Dendritic cell treated with granulocyte-macrophage colony-stimulating factor and Interleukin-4, amounts not matched to agents 40 ng/mL and 50 ng/mL, for 4 days (primary cell): ENCODE measurements around the gene NPHS2.
"Not testable (repeated sequence)": the region's sequence is repeated elsewhere in the genome, so short reads cannot be mapped to it uniquely, and the experiment has no call there.

ENCODE experiments used
- H3K27ac Mint-ChIP-seq: one replicate; pipeline ENCODE4 v1.8.0; 2022; ENCODE audit warnings: mild to moderate bottlenecking, mixed read lengths
- H3K27me3 Mint-ChIP-seq: one replicate; pipeline ENCODE4 v1.8.0; 2022; ENCODE audit warnings: mild to moderate bottlenecking, mixed read lengths
- H3K36me3 Mint-ChIP-seq: one replicate; pipeline ENCODE4 v1.8.0; 2022; ENCODE audit warnings: low read depth, mixed read lengths
- H3K4me1 Mint-ChIP-seq: one replicate; pipeline ENCODE4 v1.8.0; 2022; ENCODE audit warnings: low read depth, mixed read lengths
- H3K4me3 Mint-ChIP-seq: one replicate; pipeline ENCODE4 v1.8.0; 2022; ENCODE audit warnings: mild to moderate bottlenecking, moderate library complexity, mixed read lengths
- H3K9me3 Mint-ChIP-seq: one replicate; pipeline ENCODE4 v1.8.0; 2022; ENCODE audit warnings: mixed read lengths
- intact Hi-C: fragments of 100-400 bp; cut with micrococcal nuclease; formaldehyde crosslinking; loops from one replicate; pipeline ENCODE4 v1.15.0; 2022

Gene NPHS2

DNA sequence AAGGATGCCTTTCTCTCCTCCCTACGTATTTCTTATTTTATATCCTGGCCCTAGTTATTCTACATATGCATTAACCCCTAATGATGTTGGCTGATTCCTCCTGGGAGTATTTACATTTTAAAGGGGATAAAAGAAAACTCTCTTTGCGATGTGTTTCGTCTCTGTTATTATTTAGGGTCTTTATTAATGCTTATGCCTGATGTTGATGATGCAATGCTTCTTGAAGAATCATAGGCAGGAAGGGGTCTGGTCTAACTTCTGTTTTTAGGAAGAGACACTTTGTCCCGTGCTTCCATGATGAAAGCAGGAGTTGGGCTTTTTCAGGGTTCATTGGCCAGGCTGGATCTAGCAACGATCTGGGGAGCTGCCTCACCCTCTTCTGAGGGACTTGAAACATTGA lies 761 bp upstream of the NPHS2 start:
- H3K4me3 Mint-ChIP-seq = no peak overlapping the region
- intact Hi-C loops = no loop called here
- H3K27ac Mint-ChIP-seq = no peak overlapping the region
- no peaks in the 10 kb centered on the region for H3K9me3 Mint-ChIP-seq
- no peaks in the 10 kb centered on the region for H3K4me1 Mint-ChIP-seq
- no peaks in the 10 kb centered on the region for H3K36me3 Mint-ChIP-seq
- H3K27me3 Mint-ChIP-seq = peaks cover 60% of the 10 kb centered on the region

DNA sequence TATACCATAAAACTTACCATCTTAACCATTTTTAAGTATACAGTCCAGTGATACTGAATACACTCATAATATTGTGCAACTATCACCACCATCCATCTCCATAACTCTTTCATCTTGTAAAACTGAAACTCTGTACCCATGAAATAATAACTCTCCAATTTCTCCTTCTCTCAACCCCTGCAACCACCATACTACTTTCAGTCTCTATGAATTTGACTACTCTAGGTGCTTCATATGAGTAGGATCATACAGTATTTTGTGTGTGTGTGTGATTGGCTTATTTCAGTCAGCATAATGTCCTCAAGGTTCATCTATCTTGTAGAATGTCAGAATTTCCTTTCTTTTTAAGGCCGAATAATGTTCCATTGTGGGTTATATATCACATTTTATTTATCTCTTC lies 17.7 kb downstream of the NPHS2 start:
- H3K4me3 Mint-ChIP-seq = no peak overlapping the region
- intact Hi-C loops = no loop called here
- H3K27me3 Mint-ChIP-seq = no peaks in the 10 kb centered on the region
- no peaks in the 10 kb centered on the region for H3K4me1 Mint-ChIP-seq
- no peak overlapping the region for H3K27ac Mint-ChIP-seq
- H3K9me3 Mint-ChIP-seq = no peaks in the 10 kb centered on the region
- H3K36me3 Mint-ChIP-seq = no peaks in the 10 kb centered on the region

DNA sequence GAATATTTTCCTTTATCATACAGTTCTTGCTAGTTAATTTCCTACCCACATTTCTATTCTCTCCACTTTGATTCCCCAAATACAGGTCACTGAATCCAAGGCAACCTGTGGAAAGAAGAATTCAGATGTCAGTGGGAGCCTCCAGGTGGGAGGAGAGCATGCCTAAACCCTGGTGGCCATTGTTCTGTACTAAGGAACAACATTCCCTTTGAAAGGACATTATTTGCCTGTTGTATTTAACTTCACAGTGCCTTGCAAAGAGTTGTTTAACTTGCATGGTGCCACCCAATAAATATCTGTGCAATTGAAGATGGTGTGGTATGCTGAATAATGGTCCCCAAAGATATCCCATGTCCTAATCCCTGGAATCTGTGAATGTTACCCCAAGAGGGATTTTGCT lies 21.3 kb downstream of the NPHS2 start:
- no peaks in the 10 kb centered on the region for H3K36me3 Mint-ChIP-seq
- H3K27me3 Mint-ChIP-seq = peaks cover 1% of the 10 kb centered on the region
- H3K4me1 Mint-ChIP-seq = no peaks in the 10 kb centered on the region
- H3K9me3 Mint-ChIP-seq = no peaks in the 10 kb centered on the region
- no peak overlapping the region for H3K27ac Mint-ChIP-seq
- intact Hi-C loops = no loop called here
- H3K4me3 Mint-ChIP-seq = no peak overlapping the region

DNA sequence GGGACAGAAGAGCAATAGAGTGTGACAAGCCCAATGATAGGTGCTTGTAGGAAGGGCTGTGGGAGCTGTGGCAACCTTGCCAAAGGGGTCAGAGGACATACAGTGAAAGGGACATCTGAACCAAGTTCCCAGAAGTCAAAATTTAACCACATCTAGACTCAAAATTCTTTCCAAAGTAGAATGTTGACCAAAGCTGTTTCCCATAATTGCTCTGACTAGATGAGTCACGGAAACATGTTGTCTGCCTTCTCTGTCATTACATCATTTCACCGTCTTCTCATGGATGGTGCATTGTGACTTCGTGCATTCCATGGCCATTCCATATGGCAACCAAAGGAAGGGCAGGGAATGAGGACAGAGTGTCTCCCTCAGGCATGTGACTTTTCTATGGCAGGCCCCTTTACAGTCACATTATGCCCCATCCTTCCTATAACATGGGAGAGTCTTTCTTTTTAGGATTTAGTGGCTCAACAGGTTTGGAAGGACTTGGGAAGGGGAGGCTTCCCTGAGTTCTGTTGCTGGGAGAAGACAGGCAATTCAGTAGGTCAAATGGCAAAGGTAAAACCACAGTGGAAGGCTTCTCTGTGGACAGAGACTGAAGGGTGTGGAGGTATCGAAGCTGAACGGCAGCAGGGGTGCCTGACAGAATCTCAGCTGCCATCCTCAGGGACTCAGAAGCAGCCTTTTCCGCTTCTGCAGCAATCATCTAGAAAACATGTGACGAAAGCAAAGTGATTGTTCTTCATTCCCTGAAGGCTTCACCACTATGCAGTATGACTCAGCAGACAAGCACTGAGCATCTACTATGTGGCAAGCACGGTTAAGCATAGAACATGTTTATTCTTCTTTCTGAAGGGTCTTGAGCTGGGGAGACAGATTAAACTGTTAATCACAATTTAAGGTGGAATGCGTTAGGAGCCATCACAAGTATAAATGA lies 24.7 kb downstream of the NPHS2 start:
- intact Hi-C loops = no loop called here
- H3K27me3 Mint-ChIP-seq = peaks cover 1% of the 10 kb centered on the region
- no peaks in the 10 kb centered on the region for H3K36me3 Mint-ChIP-seq
- H3K4me3 Mint-ChIP-seq = no peak overlapping the region
- no peaks in the 10 kb centered on the region for H3K9me3 Mint-ChIP-seq
- H3K4me1 Mint-ChIP-seq = no peaks in the 10 kb centered on the region
- H3K27ac Mint-ChIP-seq = no peak overlapping the region

DNA sequence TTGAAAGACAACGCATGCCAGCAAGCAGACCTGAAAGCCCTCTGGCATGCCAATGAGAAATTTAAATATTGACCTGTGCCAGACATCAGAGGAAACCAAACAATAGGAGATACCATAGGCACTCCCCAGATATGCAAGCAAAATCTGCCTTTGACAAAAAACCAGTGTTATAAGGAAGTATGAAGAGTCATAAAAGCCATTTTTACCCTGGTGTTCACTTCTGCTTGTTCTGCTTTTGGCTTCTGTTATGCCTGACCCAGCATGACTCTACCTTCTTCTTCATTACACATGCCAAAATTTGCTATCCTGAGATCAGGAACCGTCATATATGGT lies 26.4 kb downstream of the NPHS2 start:
- Mint-ChIP-seq H3K4me3 (no peak overlapping the region), H3K9me3 (no peaks in the 10 kb centered on the region), H3K4me1 (no peaks in the 10 kb centered on the region), H3K27ac (no peak overlapping the region), H3K36me3 (no peaks in the 10 kb centered on the region), H3K27me3 (peaks cover 1% of the 10 kb centered on the region)
- intact Hi-C loops = no loop called here

DNA sequence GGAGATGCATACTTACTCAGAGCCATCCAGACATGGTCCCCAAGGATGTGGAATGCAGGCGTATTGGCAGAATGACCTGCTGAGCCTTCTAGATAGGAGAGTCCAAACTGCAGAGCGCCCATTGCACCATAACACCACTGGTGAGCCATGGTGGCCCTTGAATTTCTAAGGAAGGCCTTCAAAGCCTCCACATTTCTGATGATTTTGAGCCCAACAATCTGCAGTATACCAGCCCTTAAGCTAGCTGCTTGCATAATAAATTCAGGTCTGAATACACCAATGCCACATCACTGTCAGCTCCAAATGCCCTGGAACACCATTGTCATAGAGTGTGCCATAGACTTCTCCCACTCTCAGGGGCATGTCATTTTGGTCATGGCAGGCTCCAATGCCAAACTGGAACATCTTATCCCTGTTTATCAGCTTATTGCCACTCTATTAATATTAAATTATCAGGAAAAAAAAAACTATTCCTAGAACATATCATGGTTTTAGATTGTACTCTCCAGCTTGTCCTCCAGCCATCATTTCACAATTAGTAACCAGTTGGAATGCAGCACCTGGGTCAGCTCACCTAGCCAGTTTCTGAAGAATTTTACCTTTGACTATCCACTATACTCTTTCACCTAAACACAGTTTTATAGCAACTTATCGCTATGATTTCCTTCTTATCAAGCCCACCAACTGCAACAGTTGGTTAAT lies 26.9 kb downstream of the NPHS2 start:
- H3K36me3 Mint-ChIP-seq = no peaks in the 10 kb centered on the region

DNA sequence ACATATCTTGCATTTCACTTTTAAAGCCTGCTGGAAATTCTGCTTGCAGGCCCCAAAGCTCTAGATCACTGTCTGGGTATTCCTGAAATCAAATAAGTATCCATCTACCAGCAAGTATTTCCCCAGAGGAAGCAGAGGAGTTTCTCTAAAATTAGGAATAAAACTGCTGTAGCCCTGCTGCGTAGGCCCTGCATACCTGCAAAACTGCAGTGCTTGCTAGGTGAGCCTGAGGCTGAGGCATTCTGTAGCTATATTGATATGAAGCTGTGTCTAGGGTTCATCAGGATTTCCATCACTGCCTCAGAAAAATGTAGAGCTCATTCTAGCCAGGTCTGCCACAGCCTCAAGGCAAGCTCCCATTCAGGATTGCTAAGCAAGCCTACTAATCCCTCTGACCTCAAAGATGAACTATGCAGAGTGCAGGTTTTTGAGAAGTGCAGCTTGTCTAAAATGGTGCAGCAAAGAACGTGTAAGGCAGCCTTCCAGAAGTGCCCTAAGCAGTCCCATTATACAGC lies 28.7 kb downstream of the NPHS2 start:
- no peak overlapping the region for H3K4me3 Mint-ChIP-seq
- no peaks in the 10 kb centered on the region for H3K4me1 Mint-ChIP-seq
- no peaks in the 10 kb centered on the region for H3K9me3 Mint-ChIP-seq
- no peaks in the 10 kb centered on the region for H3K36me3 Mint-ChIP-seq
- intact Hi-C loops = no loop called here
- H3K27ac Mint-ChIP-seq = no peak overlapping the region
- peaks cover 1% of the 10 kb centered on the region for H3K27me3 Mint-ChIP-seq

More for the DNA sequence above, 26.9 kb downstream of the NPHS2 start:
- Mint-ChIP-seq H3K27me3 (peaks cover 1% of the 10 kb centered on the region), H3K9me3 (no peaks in the 10 kb centered on the region), H3K27ac (no peak overlapping the region), H3K4me1 (no peaks in the 10 kb centered on the region), H3K4me3 (no peak overlapping the region)
- intact Hi-C loops = no loop called here

DNA sequence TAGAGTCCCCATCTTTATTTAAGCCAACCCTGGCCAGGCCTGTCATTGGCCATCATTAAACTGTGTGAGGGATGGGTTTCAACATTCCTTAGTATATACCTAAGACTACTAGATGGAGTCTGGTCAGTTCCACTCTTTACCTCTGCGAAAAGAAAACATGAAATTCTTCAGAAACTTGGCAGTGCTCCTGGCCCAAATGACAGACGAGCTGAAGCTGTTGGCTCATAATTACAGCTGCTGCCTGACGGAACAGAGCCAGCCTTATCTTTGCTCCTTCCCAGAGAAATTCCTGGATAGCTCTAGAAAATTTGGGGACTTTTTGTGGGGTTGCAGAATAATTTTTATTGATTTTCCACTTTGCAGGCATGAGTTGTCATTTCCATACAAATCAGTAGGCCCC lies 30.4 kb downstream of the NPHS2 start:
- H3K27ac Mint-ChIP-seq = no peak overlapping the region
- H3K36me3 Mint-ChIP-seq = no peaks in the 10 kb centered on the region
- H3K4me1 Mint-ChIP-seq = no peaks in the 10 kb centered on the region
- no peaks in the 10 kb centered on the region for H3K27me3 Mint-ChIP-seq
- intact Hi-C loops = no loop called here
- no peak overlapping the region for H3K4me3 Mint-ChIP-seq
- peaks cover 4% of the 10 kb centered on the region for H3K9me3 Mint-ChIP-seq

DNA sequence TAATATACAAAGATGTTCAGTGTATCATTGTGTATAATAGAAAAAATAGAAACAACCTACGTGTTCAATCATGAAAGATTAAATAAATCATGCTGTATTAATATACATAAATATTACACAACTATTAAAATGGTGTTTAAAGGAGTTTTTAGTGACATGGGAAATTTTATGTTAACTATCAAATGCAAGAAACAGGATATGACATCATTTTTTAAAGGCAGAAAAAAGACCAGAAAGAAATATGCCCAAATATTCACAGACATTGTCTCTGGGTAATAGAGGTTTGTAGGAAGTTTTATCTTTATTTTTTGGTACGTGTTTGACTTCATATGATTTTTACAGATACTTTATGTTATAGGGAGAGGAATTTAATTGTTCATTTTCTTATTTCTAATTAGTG lies 34.0 kb downstream of the NPHS2 start:
- H3K9me3 Mint-ChIP-seq = peaks cover 14% of the 10 kb centered on the region
- H3K27me3 Mint-ChIP-seq = no peaks in the 10 kb centered on the region
- H3K36me3 Mint-ChIP-seq = no peaks in the 10 kb centered on the region
- intact Hi-C loops = no loop called here
- no peaks in the 10 kb centered on the region for H3K4me1 Mint-ChIP-seq
- H3K27ac Mint-ChIP-seq = no peak overlapping the region
- H3K4me3 Mint-ChIP-seq = no peak overlapping the region

DNA sequence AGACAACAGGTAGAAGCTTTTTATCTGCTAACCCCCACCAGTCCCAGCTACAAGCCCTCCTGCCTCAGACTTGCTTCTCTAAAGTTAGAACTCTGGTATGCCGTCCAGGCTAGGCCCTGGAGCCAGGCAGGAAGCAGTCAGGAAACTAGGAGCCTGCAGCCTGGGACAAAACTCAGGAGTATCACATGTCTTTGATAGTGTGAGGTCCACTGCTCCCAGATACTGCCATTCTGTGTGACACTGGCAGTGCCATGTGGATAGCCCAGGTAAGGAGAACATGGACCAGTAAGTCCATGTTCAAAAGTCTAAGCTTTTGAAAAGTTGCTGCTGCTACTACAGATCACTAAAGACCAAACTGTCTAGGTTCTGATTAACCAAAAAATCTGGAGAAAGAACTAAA lies 45.4 kb downstream of the NPHS2 start:
- intact Hi-C loops = no loop called here
- Mint-ChIP-seq H3K27me3 (no peaks in the 10 kb centered on the region), H3K4me1 (no peaks in the 10 kb centered on the region), H3K9me3 (no peaks in the 10 kb centered on the region), H3K4me3 (no peak overlapping the region), H3K27ac (no peak overlapping the region), H3K36me3 (no peaks in the 10 kb centered on the region)

DNA sequence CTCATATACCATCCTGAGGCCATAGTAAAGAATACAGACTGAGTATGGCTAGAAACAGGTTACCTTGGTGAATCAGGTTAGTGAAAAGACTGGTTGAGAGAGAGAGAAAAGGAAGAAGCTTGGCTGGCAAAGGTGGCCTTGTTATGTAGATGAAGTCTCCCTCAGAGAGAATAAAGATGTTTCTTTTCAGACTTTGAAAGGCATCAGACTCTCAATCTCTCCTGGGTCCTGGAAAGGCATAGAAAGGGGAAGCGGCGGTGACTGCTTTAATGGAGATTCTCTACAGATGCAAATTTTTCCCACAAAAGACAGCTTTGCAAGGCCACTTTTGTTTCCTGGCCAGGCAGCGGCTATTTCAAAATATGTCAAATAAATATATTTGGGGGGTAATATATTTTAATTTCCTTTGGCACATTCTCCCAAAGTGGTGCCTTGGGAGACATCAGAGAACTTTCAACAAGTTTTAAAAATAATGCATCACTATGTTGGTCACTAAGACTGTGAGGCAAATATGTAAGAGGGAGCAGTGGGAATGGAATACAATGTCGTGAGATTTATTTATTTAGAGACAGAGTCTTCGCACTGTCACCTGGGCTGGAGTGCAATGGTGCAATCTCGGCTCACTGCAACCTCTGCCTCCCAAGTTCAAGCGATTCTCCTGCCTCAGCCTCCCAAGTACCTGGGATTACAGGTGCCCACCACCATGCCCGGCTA lies 46.1 kb downstream of the NPHS2 start:
- Mint-ChIP-seq H3K27ac (no peak overlapping the region), H3K4me3 (no peak overlapping the region), H3K4me1 (no peaks in the 10 kb centered on the region), H3K9me3 (no peaks in the 10 kb centered on the region), H3K36me3 (no peaks in the 10 kb centered on the region), H3K27me3 (no peaks in the 10 kb centered on the region)
- intact Hi-C loops = no loop called here

DNA sequence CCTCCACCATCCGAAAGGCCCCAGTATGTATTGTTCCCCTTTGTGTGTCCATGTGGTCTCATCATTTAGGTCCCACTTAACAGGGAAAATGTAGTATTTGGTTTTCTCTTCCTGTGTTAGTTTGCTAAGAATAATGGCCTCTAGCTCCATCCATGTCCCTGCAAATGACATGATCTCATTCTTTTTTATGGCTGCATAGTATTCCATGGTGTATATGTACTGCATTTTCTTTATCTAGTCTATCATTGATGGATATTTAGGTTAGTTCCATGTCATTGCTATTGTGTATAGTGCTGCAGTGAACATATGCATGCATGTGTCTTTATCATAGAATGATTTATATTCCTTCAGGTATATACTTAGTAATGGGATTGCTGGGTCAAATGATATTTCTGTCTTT lies 57.2 kb downstream of the NPHS2 start:
- H3K9me3 Mint-ChIP-seq, intact Hi-C loops, H3K27ac Mint-ChIP-seq, H3K4me3 Mint-ChIP-seq, H3K27me3 Mint-ChIP-seq, H3K4me1 Mint-ChIP-seq, H3K36me3 Mint-ChIP-seq: not testable (repeated sequence)

DNA sequence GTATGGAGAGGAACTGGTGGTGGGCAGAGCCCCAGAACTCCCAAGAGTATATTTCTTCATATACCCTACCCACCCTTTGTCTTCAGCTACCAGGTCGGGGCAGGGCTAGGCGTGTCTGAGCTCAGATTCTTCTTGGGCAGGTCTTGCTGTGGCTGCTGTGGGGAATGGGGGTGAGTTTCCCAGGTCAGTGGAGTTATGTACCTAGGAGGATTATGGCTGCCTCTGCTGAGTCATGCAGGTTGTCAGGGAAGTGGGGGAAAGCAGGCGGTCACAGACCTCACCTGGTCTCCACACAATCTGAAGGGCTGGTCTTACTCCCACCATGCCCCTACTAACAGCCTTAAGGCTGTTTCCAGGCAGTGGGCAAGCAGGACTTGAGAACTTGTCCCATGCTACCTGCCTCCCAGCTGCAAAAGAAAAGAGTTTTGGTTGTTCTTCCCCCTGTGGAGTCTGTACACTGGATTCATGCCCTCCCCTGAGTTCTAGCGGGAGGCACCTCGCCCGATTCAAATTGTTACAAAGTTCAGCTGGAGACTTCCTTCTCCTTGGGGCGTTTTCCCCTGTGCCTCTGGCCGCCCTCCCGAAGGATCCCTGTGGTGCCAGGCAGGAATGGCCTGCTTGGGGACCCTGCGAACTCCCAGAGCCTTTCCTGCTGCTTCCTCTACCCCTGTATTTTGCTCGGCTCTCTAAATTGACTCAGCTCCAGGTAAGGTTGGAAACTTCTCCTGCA lies 58.6 kb downstream of the NPHS2 start:
- H3K4me3 Mint-ChIP-seq = no peak overlapping the region
- no peaks in the 10 kb centered on the region for H3K27me3 Mint-ChIP-seq
- no peaks in the 10 kb centered on the region for H3K4me1 Mint-ChIP-seq
- intact Hi-C loops = no loop called here
- H3K9me3 Mint-ChIP-seq = no peaks in the 10 kb centered on the region
- no peak overlapping the region for H3K27ac Mint-ChIP-seq
- no peaks in the 10 kb centered on the region for H3K36me3 Mint-ChIP-seq
